H1 (cell line): ENCODE results near the gene CORT.

Source experiments
- CBX5 ChIP-seq: fragments of 300-800, 300-1000 bp; sonication (generic); IDR thresholded peaks from 2 replicates; pipeline ENCODE4 v1.7.1; 2016; ENCODE audit warnings: antibody characterized with exemption, low read length, low read depth
- GABPA ChIP-seq: IDR thresholded peaks from 2 replicates; pipeline ENCODE4 v1.6.1; 2011; ENCODE audit warnings: mild to moderate bottlenecking, low read length, moderate library complexity, borderline replicate concordance; ENCODE audit not compliant: insufficient read depth
- GTF2F1 ChIP-seq: IDR thresholded peaks from 2 replicates; pipeline ENCODE4 v1.6.1; 2012; ENCODE audit warnings: low read depth, low read length, improper control_type of control experiment, borderline replicate concordance
- RAD21 ChIP-seq, 2 experiments: IDR thresholded peaks in 1 of 2; conservative IDR thresholded peaks in 1 of 2; 2 replicates each; pipeline ENCODE4 v1.6.1; 2011; ENCODE audit warnings: low read depth in 2 of 2, low read length in 2 of 2, improper control_type of control experiment in 1 of 2, inconsistent platforms in 1 of 2, mild to moderate bottlenecking in 1 of 2, moderate library complexity in 1 of 2

DNA sequence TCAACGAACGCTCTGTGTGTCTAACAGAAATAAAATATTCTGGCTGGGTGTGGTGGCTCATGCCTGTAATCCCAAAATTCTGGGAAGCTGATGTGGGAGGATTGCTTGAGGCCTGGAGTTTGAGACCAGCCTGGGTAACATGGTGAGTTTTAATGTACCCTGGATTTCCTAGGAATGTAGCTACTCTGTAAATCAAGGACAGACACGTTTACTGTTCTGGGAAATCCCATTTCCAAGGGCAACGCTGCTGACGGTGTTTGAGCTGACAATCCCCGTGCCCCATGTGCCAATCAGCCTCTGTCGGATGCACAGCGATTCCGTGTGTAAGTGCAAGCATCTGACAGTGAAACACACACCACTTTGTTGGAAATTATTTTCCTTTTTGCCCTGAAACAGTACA lies 8.0 kb downstream of the CORT start:
- no peak for TF ChIP-seq RAD21 (IDR thresholded peaks at IDR 0.05 in 1 of 2, conservative IDR thresholded peaks at IDR 0.05 in 1 of 2; ENCODE audit: low read depth in 2 of 2, low read length in 2 of 2)
- no peak for TF ChIP-seq GABPA
- no peak for TF ChIP-seq CBX5
- TF ChIP-seq GTF2F1, result no peak
